OCI-LY1 (cell line): Measurements from ENCODE around the gene CATSPER3.

Source experiments
- H2AFZ ChIP-seq: fragments of 200-600 bp; sonication (generic), shearing (Covaris generic); 2 replicates; pipeline ENCODE4 v1.6.0; 2014; ENCODE audit warnings: antibody characterized with exemption, mild to moderate bottlenecking, low read length
- H3F3A ChIP-seq: fragments of 200-600 bp; sonication (generic), shearing (Covaris generic); 2 replicates; pipeline ENCODE4 v1.6.0; 2014; ENCODE audit warnings: mild to moderate bottlenecking, antibody characterized with exemption, low read length, moderate library complexity; ENCODE audit not compliant: insufficient read depth
- H3K27ac ChIP-seq: fragments of 200-600 bp; sonication (generic); 2 replicates; pipeline ENCODE4 v1.5.1; 2014; ENCODE audit warnings: low read length, mixed run types, mild to moderate bottlenecking, low read depth; ENCODE audit not compliant: poor library complexity, severe bottlenecking
- H3K27me3 ChIP-seq: fragments of 200-600 bp; sonication (generic); 2 replicates; pipeline ENCODE4 v1.6.0; 2014; ENCODE audit warnings: antibody characterized with exemption, mild to moderate bottlenecking, low read length, moderate library complexity; ENCODE audit not compliant: insufficient read depth
- H3K36me3 ChIP-seq: fragments of 200-600 bp; sonication (generic); 2 replicates; pipeline ENCODE4 v1.6.1; 2014; ENCODE audit warnings: mild to moderate bottlenecking, antibody characterized with exemption, low read length, moderate library complexity, mixed read lengths; ENCODE audit not compliant: insufficient read depth
- H3K4me1 ChIP-seq: fragments of 200-600 bp; sonication (generic); 2 replicates; pipeline ENCODE4 v1.5.1; 2014; ENCODE audit warnings: mild to moderate bottlenecking, low read length, moderate library complexity; ENCODE audit not compliant: insufficient read depth, severe bottlenecking
- H3K4me2 ChIP-seq: fragments of 200-600 bp; sonication (generic), shearing (Covaris generic); 2 replicates; pipeline ENCODE4 v1.6.1; 2014; ENCODE audit warnings: low read length
- H3K4me3 ChIP-seq: fragments of 200-600 bp; sonication (generic); 2 replicates; pipeline ENCODE4 v1.5.1; 2014; ENCODE audit warnings: low read length, low read depth, mild to moderate bottlenecking, mixed read lengths; ENCODE audit not compliant: poor library complexity, severe bottlenecking
- H3K79me2 ChIP-seq: fragments of 200-600 bp; shearing (Covaris generic); 2 replicates; pipeline ENCODE4 v1.6.1; 2016; ENCODE audit warnings: mixed run types, low read length, mixed read lengths; ENCODE audit not compliant: insufficient read depth
- H3K9ac ChIP-seq: fragments of 200-600 bp; sonication (generic), shearing (Covaris generic); 2 replicates; pipeline ENCODE4 v1.6.1; 2014; ENCODE audit warnings: mild to moderate bottlenecking, low read length, mixed read lengths
- H3K9me2 ChIP-seq: fragments of 200-600 bp; sonication (generic), shearing (Covaris generic); 2 replicates; pipeline ENCODE4 v1.6.1; 2014; ENCODE audit warnings: low read depth, mild to moderate bottlenecking, low read length, mixed read lengths
- H3K9me3 ChIP-seq: fragments of 200-600 bp; shearing (Covaris generic); 2 replicates; pipeline ENCODE4 v1.6.1; 2014; ENCODE audit warnings: low read length, mixed read lengths
- H4K20me1 ChIP-seq: fragments of 200-600 bp; sonication (generic), shearing (Covaris generic); 2 replicates; pipeline ENCODE4 v1.6.0; 2016; ENCODE audit warnings: mild to moderate bottlenecking, low read length; ENCODE audit not compliant: insufficient read depth
- CTCF ChIP-seq: fragments of 200-600 bp; sonication (generic), shearing (Covaris generic); IDR thresholded peaks from 2 replicates; pipeline ENCODE4 v1.5.1; 2017; ENCODE audit warnings: mild to moderate bottlenecking, antibody characterized with exemption, low read length, moderate library complexity, mixed read lengths
- EZH2 ChIP-seq: fragments of 200-600 bp; sonication (generic), shearing (Covaris generic); IDR thresholded peaks from 2 replicates; pipeline ENCODE4 v1.8.0; 2017; ENCODE audit warnings: borderline replicate concordance, mixed run types, mild to moderate bottlenecking, antibody characterized with exemption, low read length, moderate library complexity, mixed read lengths

CATSPER3 gene

GRCh38 chr5:135047347-135047695, 79.6 kb downstream of the CATSPER3 start:
- no peaks in the 10 kb centered on the region for H3K79me2 ChIP-seq
- H4K20me1 ChIP-seq, result no peaks in the 10 kb centered on the region
- H3K9me3 ChIP-seq, result no peaks in the 10 kb centered on the region
- no peak overlapping the region for H3K27ac ChIP-seq
- H3K27me3 ChIP-seq, result no peaks in the 10 kb centered on the region
- H3K9me2 ChIP-seq, result no peaks in the 10 kb centered on the region
- H3K9ac ChIP-seq, result no peak overlapping the region
- H3F3A ChIP-seq, result no peaks in the 10 kb centered on the region
- no peak overlapping the region for H3K4me2 ChIP-seq
- TF ChIP-seq CTCF, result no peak
- TF ChIP-seq EZH2, result no peak
- H3K4me1 ChIP-seq, result peaks cover 50% of the 10 kb centered on the region
- no peak overlapping the region for H2AFZ ChIP-seq
- H3K4me3 ChIP-seq, result no peak overlapping the region
- H3K36me3 ChIP-seq, result no peaks in the 10 kb centered on the region

- Histone ChIP-seq H3K27me3 (no peaks in the 10 kb centered on the region), H3K4me1 (peaks cover 59% of the 10 kb centered on the region), H3F3A (no peaks in the 10 kb centered on the region)
Measured at GRCh38 chr5:135048286-135048685, 80.6 kb downstream of the CATSPER3 start.

GRCh38 chr5:135048930-135049329, 81.2 kb downstream of the CATSPER3 start:
- H3K9me3 ChIP-seq, result no peaks in the 10 kb centered on the region

More at GRCh38 chr5:135048286-135048685, 80.6 kb downstream of the CATSPER3 start:
- Histone ChIP-seq H3K79me2 (no peaks in the 10 kb centered on the region), H3K36me3 (no peaks in the 10 kb centered on the region), H3K9ac (no peak overlapping the region), H2AFZ (no peak overlapping the region), H4K20me1 (no peaks in the 10 kb centered on the region), H3K4me2 (no peak overlapping the region), H3K9me3 (no peaks in the 10 kb centered on the region), H3K4me3 (no peak overlapping the region), H3K27ac (no peak overlapping the region), H3K9me2 (no peaks in the 10 kb centered on the region)
- TF ChIP-seq EZH2 (no peak), CTCF (no peak)

More at GRCh38 chr5:135048930-135049329, 81.2 kb downstream of the CATSPER3 start:
- no peaks in the 10 kb centered on the region for H3F3A ChIP-seq
- peak overlapping the region; percentile 26 for H3K27ac ChIP-seq
- TF ChIP-seq EZH2, result no peak
- no peak for TF ChIP-seq CTCF
- H3K4me1 ChIP-seq, result peaks cover 66% of the 10 kb centered on the region
- H3K4me3 ChIP-seq, result no peak overlapping the region
- H3K4me2 ChIP-seq, result no peak overlapping the region
- H2AFZ ChIP-seq, result no peak overlapping the region; the same call in 1 of the 2 replicates
- H3K9ac ChIP-seq, result no peak overlapping the region; the same call in 1 of the 2 replicates
- H4K20me1 ChIP-seq, result no peaks in the 10 kb centered on the region
- H3K36me3 ChIP-seq, result no peaks in the 10 kb centered on the region
- H3K9me2 ChIP-seq, result no peaks in the 10 kb centered on the region
- H3K27me3 ChIP-seq, result no peaks in the 10 kb centered on the region
- no peaks in the 10 kb centered on the region for H3K79me2 ChIP-seq
